Measurements from ENCODE around the gene SERINC5.

DNA sequence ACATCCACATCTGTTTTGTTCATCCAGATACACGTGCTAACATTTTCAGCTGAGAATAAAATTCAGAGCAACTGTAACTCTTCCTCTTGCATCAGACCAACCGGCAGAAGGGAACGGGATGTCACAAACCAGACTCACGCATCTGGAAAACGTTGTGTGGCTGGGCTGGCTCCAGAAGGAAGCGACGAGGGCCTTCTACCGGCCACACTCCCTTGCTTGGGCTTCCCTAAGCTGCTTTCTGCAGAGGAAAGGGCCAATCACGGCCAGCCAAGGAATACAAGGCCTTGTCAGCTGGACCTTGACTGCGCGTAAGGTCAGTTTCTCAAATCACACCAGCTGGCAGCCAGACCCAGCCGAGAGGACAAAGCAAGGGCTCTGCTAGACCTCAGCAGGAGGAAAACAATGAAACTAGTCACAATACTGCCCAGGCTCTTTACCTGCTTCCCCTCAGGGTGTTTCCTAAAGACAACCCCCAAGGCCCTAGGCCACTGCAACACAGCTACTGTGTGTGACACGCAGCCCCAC is 114.6 kb downstream of the SERINC5 start:
- TF ChIP-seq, protein P1, sequence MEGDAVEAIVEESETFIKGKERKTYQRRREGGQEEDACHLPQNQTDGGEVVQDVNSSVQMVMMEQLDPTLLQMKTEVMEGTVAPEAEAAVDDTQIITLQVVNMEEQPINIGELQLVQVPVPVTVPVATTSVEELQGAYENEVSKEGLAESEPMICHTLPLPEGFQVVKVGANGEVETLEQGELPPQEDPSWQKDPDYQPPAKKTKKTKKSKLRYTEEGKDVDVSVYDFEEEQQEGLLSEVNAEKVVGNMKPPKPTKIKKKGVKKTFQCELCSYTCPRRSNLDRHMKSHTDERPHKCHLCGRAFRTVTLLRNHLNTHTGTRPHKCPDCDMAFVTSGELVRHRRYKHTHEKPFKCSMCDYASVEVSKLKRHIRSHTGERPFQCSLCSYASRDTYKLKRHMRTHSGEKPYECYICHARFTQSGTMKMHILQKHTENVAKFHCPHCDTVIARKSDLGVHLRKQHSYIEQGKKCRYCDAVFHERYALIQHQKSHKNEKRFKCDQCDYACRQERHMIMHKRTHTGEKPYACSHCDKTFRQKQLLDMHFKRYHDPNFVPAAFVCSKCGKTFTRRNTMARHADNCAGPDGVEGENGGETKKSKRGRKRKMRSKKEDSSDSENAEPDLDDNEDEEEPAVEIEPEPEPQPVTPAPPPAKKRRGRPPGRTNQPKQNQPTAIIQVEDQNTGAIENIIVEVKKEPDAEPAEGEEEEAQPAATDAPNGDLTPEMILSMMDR (IDR thresholded peaks at IDR 0.05; ENCODE audit: insufficient read depth, low read depth, low read length), result no peak
- no peak for TF ChIP-seq EZH2 (IDR thresholded peaks at IDR 0.05; ENCODE audit: insufficient read depth, low read length)

Data from astrocyte (in vitro differentiated cells and primary cell).